HG03280 (cell line): ENCODE results near the gene LRRC34.

Source experiments
- ATAC-seq: cut with Tn5 transposase; IDR thresholded peaks from one replicate; pipeline ENCODE4 v1.9.1; 2021; ENCODE audit warnings: mild to moderate bottlenecking, moderate library complexity; ENCODE audit not compliant: unreplicated experiment

Gene LRRC34

GRCh38 chr3:169769287-169770181, 43.2 kb downstream of the LRRC34 start, which contains the start of gene ACTRT3:
TSS of gene ACTRT3 (minus strand) at chr3:169769561. CDS start at chr3:169769520, 41 bp downstream.
- peak; percentile 21 for ATAC-seq

- peak; percentile 70 for ATAC-seq
Measured at GRCh38 chr3:169764882-169765612, 47.7 kb downstream of the LRRC34 start, which contains the start of gene TERC. TSS of gene TERC (minus strand) at chr3:169765060.

- peak; percentile 27 for ATAC-seq
Measured at GRCh38 chr3:169764312-169764881, 48.3 kb downstream of the LRRC34 start.

- no peak for ATAC-seq
Measured at GRCh38 chr3:169760479-169760878, 52.2 kb downstream of the LRRC34 start.

- ATAC-seq, result no peak
Measured at GRCh38 chr3:169759256-169759655, 53.4 kb downstream of the LRRC34 start.

- no peak for ATAC-seq
Measured at GRCh38 chr3:169758359-169758994, 54.2 kb downstream of the LRRC34 start.

GRCh38 chr3:169755488-169755887, 57.2 kb downstream of the LRRC34 start:
- no peak for ATAC-seq

- no peak for ATAC-seq
Measured at GRCh38 chr3:169754711-169755110, 58.0 kb downstream of the LRRC34 start.

- no peak for ATAC-seq
Measured at GRCh38 chr3:169751875-169752274, 60.8 kb downstream of the LRRC34 start.

GRCh38 chr3:169750665-169751064, 62.0 kb downstream of the LRRC34 start:
- no peak for ATAC-seq

- peak; percentile 45 for ATAC-seq
Measured at GRCh38 chr3:169748670-169749069, 64.0 kb downstream of the LRRC34 start.

- no peak for ATAC-seq
Measured at GRCh38 chr3:169746924-169747323, 65.8 kb downstream of the LRRC34 start.

GRCh38 chr3:169744366-169745054, 68.2 kb downstream of the LRRC34 start:
- no peak for ATAC-seq
